Limb (tissue), 2 donors: ENCODE measurements around the gene SCN5A.

ENCODE experiments used
- DNase-seq, 2 donors: peaks; one replicate each; pipeline ENCODE4 v3.0.0-alpha.2; 2016; ENCODE audit errors: extremely low spot score in 2 of 2

The SCN5A gene

GRCh38 chr3:38579551-38580449, 69.7 kb downstream of the SCN5A start:
- DNase-seq: peak in 1 of 2 donors; percentile 40

GRCh38 chr3:38579141-38579540, 70.3 kb downstream of the SCN5A start:
- peak in 1 of 2 donors; percentile 72 for DNase-seq

- DNase-seq: no peak
These were observed 70.9 kb downstream of the SCN5A start for GRCh38 chr3:38578551-38578950.

GRCh38 chr3:38578081-38578475, 71.4 kb downstream of the SCN5A start:
- DNase-seq: no peak

- no peak for DNase-seq
These were observed 72.0 kb downstream of the SCN5A start for GRCh38 chr3:38577371-38578080.

- DNase-seq: no peak
These were observed 72.7 kb downstream of the SCN5A start for GRCh38 chr3:38576526-38577370.

GRCh38 chr3:38576131-38576525, 73.4 kb downstream of the SCN5A start:
- DNase-seq: no peak

GRCh38 chr3:38575279-38575843, 74.1 kb downstream of the SCN5A start:
- peak in 1 of 2 donors; percentile 15 for DNase-seq

- peak in 1 of 2 donors; percentile 15 for DNase-seq
These were observed 74.8 kb downstream of the SCN5A start for GRCh38 chr3:38574411-38575278.

- DNase-seq: peak in 1 of 2 donors; percentile 25
These were observed 75.9 kb downstream of the SCN5A start for GRCh38 chr3:38573556-38573955.

- DNase-seq: no peak
These were observed 76.4 kb downstream of the SCN5A start for GRCh38 chr3:38573111-38573510.

- DNase-seq: no peak
These were observed 82.0 kb downstream of the SCN5A start for GRCh38 chr3:38567498-38567897.

GRCh38 chr3:38566794-38567193, 82.7 kb downstream of the SCN5A start:
- peak in 1 of 2 donors; percentile 2 for DNase-seq

- peak in 1 of 2 donors; percentile 10 for DNase-seq
These were observed 83.3 kb downstream of the SCN5A start for GRCh38 chr3:38566215-38566528.

GRCh38 chr3:38565339-38566214, 83.9 kb downstream of the SCN5A start:
- peak in 1 of 2 donors; percentile 9 for DNase-seq

- DNase-seq: peak in 1 of 2 donors; percentile 20
These were observed 84.7 kb downstream of the SCN5A start for GRCh38 chr3:38564631-38565338.

GRCh38 chr3:38563886-38564270, 85.6 kb downstream of the SCN5A start:
- DNase-seq: no peak

GRCh38 chr3:38563070-38563885, 86.2 kb downstream of the SCN5A start:
- DNase-seq: peak in 1 of 2 donors; percentile 9
